Lower lobe of right lung (tissue), 2 donors: ENCODE data around the gene OR2T35. TPM values are rescaled to one million over a fixed set of nuclear protein-coding genes. Genes with fewer than 3 reads are reported as not detected.

ENCODE experiments used
- ATAC-seq, 2 donors: fragments of 200-7000 bp; cut with Tn5 transposase; one replicate each; pipeline ENCODE4 v1.9.1; 2020 to 2022; ENCODE audit warnings: mild to moderate bottlenecking in 2 of 2, moderate library complexity in 2 of 2
- DNase-seq: peaks from one replicate; pipeline ENCODE4 v3.0.0-alpha.2; 2020
- H3K27ac ChIP-seq: fragments of 200-600 bp; one replicate; pipeline ENCODE4 v1.8.0; 2022
- H3K27me3 ChIP-seq: fragments of 200-600 bp; one replicate; pipeline ENCODE4 v1.8.0; 2022; ENCODE audit warnings: low read depth
- H3K36me3 ChIP-seq: fragments of 200-600 bp; one replicate; pipeline ENCODE4 v1.8.0; 2022; ENCODE audit warnings: mild to moderate bottlenecking
- H3K4me1 ChIP-seq: fragments of 200-600 bp; one replicate; pipeline ENCODE4 v1.8.0; 2022
- H3K4me3 ChIP-seq: fragments of 200-600 bp; one replicate; pipeline ENCODE4 v1.8.0; 2022; ENCODE audit warnings: mild to moderate bottlenecking
- H3K9me3 ChIP-seq: fragments of 200-600 bp; one replicate; pipeline ENCODE4 v1.8.0; 2022
- CTCF ChIP-seq: fragments of 200-600 bp; IDR thresholded peaks from one replicate; pipeline ENCODE4 v1.8.0; 2022; ENCODE audit warnings: antibody characterized with exemption, mild to moderate bottlenecking
- intact Hi-C: fragments of 100-400 bp; cut with DNase I; formaldehyde crosslinking; loops from one replicate; pipeline ENCODE4 v1.11.0; 2022
- total RNA-seq: library from RNA; stranded (reverse); fragmentation: NEBNext Ultra II Directional; extraction: Animal tissue kit (Norgen Biotek cat#: 25700); gene quantifications from one replicate; pipeline ENCODE4 v1.2.1, GENCODE V29; 2021
- donor health status: DM: no; HTN: yes; CAD: no; lungs with severe emphysema.

Gene OR2T35
- total RNA-seq, 1 donor from 2014 or later, result not detected

- Histone ChIP-seq H3K27ac (no peak overlapping the region), H3K4me3 (no peak overlapping the region), H3K36me3 (no peaks in the 10 kb centered on the region), H3K4me1 (no peaks in the 10 kb centered on the region), H3K9me3 (no peaks in the 10 kb centered on the region), H3K27me3 (no peaks in the 10 kb centered on the region)
- TF ChIP-seq CTCF, result peak; percentile 49
- ATAC-seq, result peak; percentile 59 to 68
- intact Hi-C loops, result no loop called here
- no peak for DNase-seq
Observed at GRCh38 chr1:248622570-248623001, 22.5 kb downstream of the OR2T35 start.

- ATAC-seq (no peak), DNase-seq (no peak)
- no peaks in the 10 kb centered on the region for H3K4me1 ChIP-seq
- H3K4me3 ChIP-seq, result no peak overlapping the region
- H3K36me3 ChIP-seq, result no peaks in the 10 kb centered on the region
- TF ChIP-seq CTCF, result no peak
- no peaks in the 10 kb centered on the region for H3K27me3 ChIP-seq
- no peak overlapping the region for H3K27ac ChIP-seq
- intact Hi-C loops, result no loop called here
- H3K9me3 ChIP-seq, result no peaks in the 10 kb centered on the region
Observed at GRCh38 chr1:248621770-248622169, 23.3 kb downstream of the OR2T35 start.

- Histone ChIP-seq H3K27me3 (no peaks in the 10 kb centered on the region), H3K4me3 (no peak overlapping the region), H3K27ac (no peak overlapping the region), H3K9me3 (no peaks in the 10 kb centered on the region), H3K4me1 (no peaks in the 10 kb centered on the region), H3K36me3 (no peaks in the 10 kb centered on the region)
- intact Hi-C loops, result no loop called here
- peak; percentile 60 for TF ChIP-seq CTCF
- ATAC-seq (peak; percentile 45 to 68), DNase-seq (peak; percentile 57)
Observed at GRCh38 chr1:248618878-248619277, 26.2 kb downstream of the OR2T35 start.

- TF ChIP-seq CTCF, result no peak
Observed at GRCh38 chr1:248618119-248618518, 27.0 kb downstream of the OR2T35 start.

GRCh38 chr1:248613742-248614141, 31.3 kb downstream of the OR2T35 start:
- Histone ChIP-seq H3K4me3 (no peak overlapping the region), H3K4me1 (no peaks in the 10 kb centered on the region), H3K27me3 (no peaks in the 10 kb centered on the region), H3K27ac (no peak overlapping the region), H3K36me3 (no peaks in the 10 kb centered on the region), H3K9me3 (no peaks in the 10 kb centered on the region)
- intact Hi-C loops, result no loop called here
- no peak for DNase-seq
- ATAC-seq, result no peak
- no peak for TF ChIP-seq CTCF

More at GRCh38 chr1:248618119-248618518, 27.0 kb downstream of the OR2T35 start:
- Histone ChIP-seq H3K9me3 (no peaks in the 10 kb centered on the region), H3K4me1 (no peaks in the 10 kb centered on the region), H3K4me3 (no peak overlapping the region), H3K27ac (no peak overlapping the region), H3K27me3 (no peaks in the 10 kb centered on the region), H3K36me3 (no peaks in the 10 kb centered on the region)
- DNase-seq (no peak), ATAC-seq (no peak)
- intact Hi-C loops, result no loop called here

GRCh38 chr1:248611883-248612414, 33.1 kb downstream of the OR2T35 start:
- no peak for ATAC-seq
- no peak for DNase-seq
- no peak for TF ChIP-seq CTCF

More at GRCh38 chr1:248611883-248612414, 33.1 kb downstream of the OR2T35 start:
- Histone ChIP-seq H3K9me3 (no peaks in the 10 kb centered on the region), H3K4me1 (no peaks in the 10 kb centered on the region), H3K36me3 (no peaks in the 10 kb centered on the region), H3K27ac (no peak overlapping the region), H3K4me3 (no peak overlapping the region), H3K27me3 (no peaks in the 10 kb centered on the region)
- intact Hi-C loops, result no loop called here
